Glomerular visceral epithelial cell (primary cell): ENCODE results near the gene ZPR1.
"Not testable (repeated sequence)": the region's sequence is repeated elsewhere in the genome, so short reads cannot be mapped to it uniquely, and the experiment has no call there.

Source experiments
- DNase-seq: peaks from one replicate; pipeline ENCODE4 v3.0.0-alpha.2; 2016; ENCODE audit errors: extremely low spot score

ZPR1 gene

DNA sequence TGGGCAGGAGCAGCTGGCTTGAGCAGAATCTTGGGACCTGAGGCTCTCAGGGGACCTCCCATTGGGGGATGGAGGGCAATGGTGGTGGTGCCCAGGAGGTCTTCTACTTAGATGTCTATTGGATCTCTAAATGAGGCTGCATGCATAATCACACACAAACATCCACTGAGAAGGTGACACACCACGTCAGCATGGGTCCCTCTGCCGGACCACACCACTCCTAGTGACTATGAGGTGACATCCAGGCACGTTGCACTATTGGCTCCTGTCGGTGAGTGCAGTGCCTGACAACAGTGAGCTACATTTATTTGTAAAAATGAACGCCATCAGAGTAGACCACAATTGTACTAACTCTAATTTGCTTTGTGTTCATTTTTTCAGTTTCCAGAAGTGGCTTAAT lies 37.6 kb upstream of the ZPR1 start:
- no peak for DNase-seq

DNA sequence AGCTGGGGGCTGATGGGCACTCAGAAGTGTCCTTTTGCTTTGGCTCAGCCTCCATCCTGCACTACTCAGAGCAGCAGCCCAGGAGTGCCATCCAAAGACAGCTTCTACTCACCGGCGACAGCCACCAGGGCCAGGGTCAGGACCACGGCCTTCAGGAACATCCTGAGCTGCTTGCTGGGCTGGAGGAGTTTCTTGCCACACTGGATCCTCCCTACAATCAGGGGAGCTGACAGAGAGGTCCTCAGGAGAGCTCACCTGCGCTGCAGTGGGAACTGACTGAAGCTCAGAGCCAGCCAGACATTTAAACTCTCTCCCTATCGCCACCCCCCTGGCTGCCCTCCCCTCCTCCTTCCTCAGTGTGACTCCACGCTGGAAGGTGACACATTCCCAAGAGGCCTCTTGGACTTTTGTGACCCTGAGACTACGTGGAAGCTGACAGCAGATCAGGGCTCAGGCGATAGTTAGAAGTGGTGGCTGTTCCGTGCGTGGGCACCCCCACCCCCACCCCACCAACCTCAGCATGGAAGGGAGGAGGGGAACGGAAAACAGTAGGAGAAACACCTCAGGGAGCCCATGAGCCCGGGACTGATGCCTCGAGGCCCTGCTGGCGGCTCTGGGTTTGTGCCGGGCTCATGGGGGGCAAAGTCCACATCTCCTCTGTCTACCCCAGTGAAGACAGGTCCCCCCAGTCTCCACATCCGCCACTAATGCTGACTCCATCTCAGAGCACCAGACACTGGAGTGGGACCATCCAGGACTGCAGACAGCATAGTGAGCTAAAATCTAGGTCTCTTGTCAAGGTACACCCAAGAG lies 35.4 kb upstream of the ZPR1 start, which contains the start of gene APOA4:
TSS of gene APOA4 (minus strand) at position 274 of the 813 bp plus-strand sequence. CDS start at position 161, 113 bp downstream.
- no peak for DNase-seq

DNA sequence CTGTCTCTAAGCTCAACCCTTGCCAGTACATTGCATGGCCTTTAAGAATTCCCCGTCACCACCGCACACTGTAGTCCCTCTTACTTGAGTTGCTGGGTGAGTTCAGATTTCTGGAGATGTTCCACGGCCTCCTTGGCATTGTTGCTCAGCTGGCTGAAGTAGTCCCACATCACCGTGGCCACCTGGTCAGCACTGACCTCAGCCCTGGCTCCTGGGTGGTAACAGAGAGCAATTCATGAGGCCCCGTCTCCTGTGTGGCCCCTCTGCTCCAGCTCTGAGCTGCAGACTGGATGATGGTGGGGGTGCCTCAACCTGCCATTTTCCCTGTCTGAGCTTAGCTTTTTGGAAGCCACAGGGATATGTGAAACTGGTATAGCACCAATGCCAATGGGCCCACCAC lies 34.8 kb upstream of the ZPR1 start:
- DNase-seq: no peak

DNA sequence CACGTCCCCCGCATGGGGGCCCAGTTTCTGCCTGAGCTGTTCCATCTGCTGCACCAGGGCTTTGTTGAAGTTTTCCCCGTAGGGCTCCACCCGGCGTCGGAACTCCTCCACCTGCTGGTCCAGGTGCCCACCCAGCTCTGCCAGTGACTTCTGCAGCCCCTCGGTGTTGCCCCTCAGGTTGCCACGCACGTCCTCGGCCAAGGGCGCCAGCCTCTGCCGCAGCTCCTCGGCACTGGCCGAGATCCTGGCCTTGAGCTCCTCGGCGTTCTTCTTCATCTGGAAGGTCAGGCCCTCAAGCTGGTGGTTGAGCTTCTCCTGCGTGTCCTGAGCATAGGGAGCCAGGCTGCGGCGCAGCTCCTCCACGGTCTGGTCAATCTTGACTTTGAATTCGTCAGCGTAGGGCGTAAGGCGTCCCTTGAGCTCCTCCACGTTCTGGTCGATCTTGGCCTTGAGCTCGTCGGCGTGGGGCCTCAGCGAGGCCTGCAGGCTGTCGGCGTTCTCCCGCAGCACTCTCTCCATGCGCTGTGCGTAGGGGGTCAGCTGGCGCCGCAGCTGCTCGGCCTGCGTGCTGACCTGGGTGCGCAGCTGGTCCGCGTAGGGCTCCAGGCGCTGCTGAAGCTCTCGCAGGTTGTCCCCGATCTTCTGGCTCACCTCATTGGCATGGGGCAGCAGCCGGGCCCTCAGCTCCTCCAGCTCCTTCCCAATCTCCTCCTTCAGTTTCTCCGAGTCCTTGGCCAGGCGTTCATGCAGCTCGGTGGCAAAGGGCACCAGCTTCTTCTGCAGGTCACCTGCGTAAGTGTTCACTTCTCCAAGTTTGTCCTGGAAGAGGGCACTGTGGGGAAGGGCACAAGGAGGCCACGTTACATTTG lies 33.5 kb upstream of the ZPR1 start:
- DNase-seq: no peak

GRCh38 chr11:116819049-116819448 lies 31.2 kb upstream of the ZPR1 start:
- no peak for DNase-seq

GRCh38 chr11:116814502-116814901 lies 26.7 kb upstream of the ZPR1 start:
- DNase-seq: no peak

DNA sequence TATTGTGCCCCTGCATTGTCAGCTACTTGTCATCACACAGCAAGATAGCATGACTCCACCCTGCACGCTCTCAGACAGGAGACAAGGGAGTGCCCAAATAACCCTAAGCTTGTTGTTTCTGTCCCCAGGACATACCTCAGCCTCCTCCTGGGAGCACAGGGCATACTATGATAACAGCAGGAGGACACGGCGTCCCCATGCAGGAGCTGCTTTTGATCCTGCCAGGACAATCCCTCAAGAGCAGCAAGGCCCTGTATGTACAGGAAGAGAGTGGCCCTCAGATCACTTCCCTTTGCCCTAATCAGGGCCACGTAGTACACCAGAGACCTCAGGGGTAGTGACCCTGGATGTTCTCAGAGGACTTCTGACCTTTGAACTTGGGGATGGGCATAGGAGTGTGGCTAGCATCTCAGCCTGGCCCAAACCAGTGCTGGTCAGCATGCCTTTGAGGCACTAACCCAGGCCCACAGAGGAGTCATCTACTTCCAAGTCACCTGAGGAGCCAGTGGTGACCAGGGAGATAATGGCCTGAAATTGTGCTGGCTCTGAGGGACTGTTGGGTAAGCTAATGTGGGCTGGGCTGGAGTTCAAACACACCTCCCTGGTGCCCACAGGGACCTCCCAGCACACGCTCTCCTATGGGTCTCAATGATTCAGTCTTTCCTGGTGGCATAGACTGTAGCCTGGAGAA lies 26.1 kb upstream of the ZPR1 start:
- no peak for DNase-seq

GRCh38 chr11:116813170-116813569 lies 25.3 kb upstream of the ZPR1 start:
- no peak for DNase-seq

GRCh38 chr11:116812109-116812508 lies 24.3 kb upstream of the ZPR1 start:
- DNase-seq: no peak

- no peak for DNase-seq
These were observed 23.4 kb upstream of the ZPR1 start for GRCh38 chr11:116811194-116811593.

DNA sequence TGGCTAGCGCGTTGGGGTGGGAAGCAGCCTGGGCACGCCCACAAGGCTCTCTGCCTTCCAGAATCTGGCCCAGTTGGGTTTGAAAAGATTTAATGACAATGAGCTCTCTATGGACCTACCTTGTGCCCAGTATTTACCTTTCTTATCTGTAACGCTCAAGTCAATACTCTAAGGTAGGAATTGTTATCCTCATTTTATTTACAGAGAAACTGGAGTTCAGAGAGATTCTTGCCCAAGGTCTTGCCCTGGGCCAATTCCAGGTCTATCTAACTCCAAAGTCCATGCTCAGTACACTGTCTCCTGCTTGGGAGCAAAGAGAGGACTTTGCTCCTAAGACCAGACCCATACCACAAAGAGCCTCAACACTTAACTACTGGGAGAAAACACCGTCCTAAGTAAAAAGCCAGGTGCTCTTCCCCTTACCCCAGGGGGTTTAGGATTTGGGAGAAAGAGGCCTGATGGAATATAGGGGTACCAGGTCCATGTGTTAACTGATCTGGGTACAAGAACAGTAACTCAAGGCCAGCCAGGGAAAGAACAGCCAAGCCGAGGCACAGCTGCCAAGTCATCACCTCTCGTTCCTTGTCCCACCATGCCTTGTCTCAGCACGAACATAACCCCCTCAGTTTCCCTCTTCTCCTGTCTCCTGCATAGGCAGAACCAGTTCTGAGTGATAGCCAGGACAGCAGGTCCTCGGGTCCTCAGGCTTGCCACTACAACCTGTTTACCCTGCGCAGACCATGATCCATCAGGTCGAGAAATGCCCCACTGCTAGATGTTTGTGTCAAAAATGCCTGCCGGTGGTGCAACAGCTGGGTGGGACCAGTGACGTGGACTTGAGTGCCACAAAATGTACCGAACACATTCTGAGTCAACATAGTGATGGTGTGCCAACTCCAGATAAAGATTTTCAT lies 20.7 kb upstream of the ZPR1 start:
- DNase-seq: no peak

GRCh38 chr11:116807601-116808261 lies 19.9 kb upstream of the ZPR1 start:
- DNase-seq: no peak

GRCh38 chr11:116804001-116804400 lies 16.2 kb upstream of the ZPR1 start:
- no peak for DNase-seq

- DNase-seq: not testable (repeated sequence)
These were observed 13.8 kb upstream of the ZPR1 start for GRCh38 chr11:116801662-116802061.

DNA sequence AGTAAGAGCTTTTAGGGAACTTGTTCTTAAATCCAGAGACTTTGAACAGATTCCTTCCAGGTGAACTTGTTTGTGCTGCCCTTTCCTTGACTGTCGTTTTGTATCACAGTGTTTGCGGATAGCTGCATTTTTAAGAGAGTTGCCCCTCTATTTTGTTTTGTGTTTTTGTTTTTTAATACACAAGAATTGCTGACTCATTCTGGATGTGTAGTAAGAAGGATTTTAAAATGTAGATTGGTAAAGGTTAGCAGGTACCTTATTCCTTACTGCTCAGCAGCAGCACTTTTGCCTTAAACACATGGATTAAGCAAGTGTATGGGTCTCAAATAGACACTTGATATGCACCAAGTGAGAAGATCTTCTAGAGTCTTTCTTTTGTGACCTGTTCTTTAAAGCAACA lies 12.8 kb upstream of the ZPR1 start:
- no peak for DNase-seq

GRCh38 chr11:116798368-116798767 lies 10.5 kb upstream of the ZPR1 start:
- DNase-seq: no peak

GRCh38 chr11:116797816-116798215 lies 10.0 kb upstream of the ZPR1 start:
- DNase-seq: no peak

GRCh38 chr11:116796548-116796947 lies 8.7 kb upstream of the ZPR1 start:
- DNase-seq: no peak

GRCh38 chr11:116794851-116795250 lies 7.0 kb upstream of the ZPR1 start:
- no peak for DNase-seq

- DNase-seq: no peak
These were observed 5.9 kb upstream of the ZPR1 start for GRCh38 chr11:116793772-116794097.
